Heart left ventricle (tissue), 13 donors: Measurements from ENCODE around the gene S100A14.

ENCODE experiments used
- POLR2A ChIP-seq, 2 donors: fragments of 450-650 bp; IDR thresholded peaks; one replicate each; pipeline ENCODE4 v1.6.1; 2017; ENCODE audit warnings: antibody characterized with exemption in 2 of 2, mild to moderate bottlenecking in 2 of 2, moderate library complexity in 2 of 2
- TF ChIP-seq, protein P1 (sequence below), 12 donors: fragments of 200-600 bp; sonication (generic) in 4 of 12; IDR thresholded peaks; one replicate each; pipeline versions ENCODE4 v1.5.0 to v1.8.0; 2018 to 2022; ENCODE audit warnings: antibody characterized with exemption in 12 of 12, mild to moderate bottlenecking in 5 of 12
- donor health status: ischemic (EF 13 %, LVEDD 7.1; RV severe dilation, severe dysfunction).
- donor health status: DM: no; HTN: yes; CAD: no.
- donor health status: DM: no; HTN: no; CAD: no.
- donor health status: ischemic (EF 25% LVEDD 6.9; RV normal size, moderate dysfunction).
- donor health status: ischemic (EF 25% LVEDD 5.7; RV mildly dilated, moderate dysfunction).
- donor health status: ischemic (EF 35%, LVEDD 5.7; RV mildly dilated, moderate dysfunction).
- donor health status: nonischemic (EF 11% LVEDD 7.7; RV severe dilation, severe dysfunction).
- donor health status: DM: yes; HTN: yes; CAD: no.
- donor health status: PGD.
- donor health status: ischemic (EF 29% LVEDD 5.4; RV normal size, mild dysfunction).
- donor health status: nonischemic (EF 23%, LVEDD 6.1; RV moderate dilation, normal function).

DNA sequence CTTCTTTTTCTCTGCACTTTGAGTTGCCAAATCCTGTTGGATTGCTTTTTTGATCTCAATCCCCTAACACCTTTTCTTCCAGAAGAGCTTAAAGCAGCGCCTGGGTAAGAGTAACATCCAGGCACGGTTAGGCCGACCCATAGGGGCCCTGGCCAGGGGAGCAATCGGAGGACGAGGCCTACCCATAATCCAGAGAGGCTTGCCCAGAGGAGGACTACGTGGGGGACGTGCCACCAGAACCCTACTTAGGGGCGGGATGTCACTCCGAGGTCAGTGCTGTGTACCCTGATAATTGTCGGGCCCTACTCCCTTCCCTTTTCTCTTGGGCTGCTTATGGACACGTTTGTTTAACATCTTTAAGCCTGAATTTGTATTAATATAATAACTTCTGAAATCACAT is 26.0 kb upstream of the S100A14 start:
- TF ChIP-seq, protein P1, sequence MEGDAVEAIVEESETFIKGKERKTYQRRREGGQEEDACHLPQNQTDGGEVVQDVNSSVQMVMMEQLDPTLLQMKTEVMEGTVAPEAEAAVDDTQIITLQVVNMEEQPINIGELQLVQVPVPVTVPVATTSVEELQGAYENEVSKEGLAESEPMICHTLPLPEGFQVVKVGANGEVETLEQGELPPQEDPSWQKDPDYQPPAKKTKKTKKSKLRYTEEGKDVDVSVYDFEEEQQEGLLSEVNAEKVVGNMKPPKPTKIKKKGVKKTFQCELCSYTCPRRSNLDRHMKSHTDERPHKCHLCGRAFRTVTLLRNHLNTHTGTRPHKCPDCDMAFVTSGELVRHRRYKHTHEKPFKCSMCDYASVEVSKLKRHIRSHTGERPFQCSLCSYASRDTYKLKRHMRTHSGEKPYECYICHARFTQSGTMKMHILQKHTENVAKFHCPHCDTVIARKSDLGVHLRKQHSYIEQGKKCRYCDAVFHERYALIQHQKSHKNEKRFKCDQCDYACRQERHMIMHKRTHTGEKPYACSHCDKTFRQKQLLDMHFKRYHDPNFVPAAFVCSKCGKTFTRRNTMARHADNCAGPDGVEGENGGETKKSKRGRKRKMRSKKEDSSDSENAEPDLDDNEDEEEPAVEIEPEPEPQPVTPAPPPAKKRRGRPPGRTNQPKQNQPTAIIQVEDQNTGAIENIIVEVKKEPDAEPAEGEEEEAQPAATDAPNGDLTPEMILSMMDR (IDR thresholded peaks at IDR 0.05), result no peak
- no peak for TF ChIP-seq POLR2A (IDR thresholded peaks at IDR 0.05)
